AG04449 (cell line): ENCODE measurements around the gene CLDN22.

Source experiments
- CTCF ChIA-PET: fragments of 350-600 bp; formaldehyde crosslinking; extraction: SDS; loops from one replicate; lab custom pipeline; 2021; ENCODE audit warnings: antibody characterized with exemption; lab: Yijun Ruan, JAX
- POLR2A ChIA-PET: fragments of 400-600, 350-600 bp; formaldehyde crosslinking; extraction: SDS; loops from one replicate; lab custom pipeline; 2020; ENCODE audit warnings: antibody characterized with exemption, inconsistent platforms; lab: Yijun Ruan, JAX
- DNase-seq: peaks from one replicate; pipeline ENCODE4 v3.0.0-alpha.2; 2010; ENCODE audit warnings: low read depth, low spot score
- H3K4me3 ChIP-seq: 2 replicates; pipeline ENCODE4 v1.5.1; 2011; ENCODE audit warnings: low read depth, mild to moderate bottlenecking, control low read depth, low read length
- TF ChIP-seq, protein P1 (sequence below): IDR thresholded peaks from one replicate; pipeline ENCODE4 v1.5.1; 2011; ENCODE audit warnings: mild to moderate bottlenecking, moderate library complexity, low read length, control low read depth, inconsistent platforms; ENCODE audit not compliant: insufficient read depth; ENCODE audit errors: missing control alignments

Gene CLDN22

GRCh38 chr4:183321079-183321478, 1.0 kb upstream of the CLDN22 start:
- TF ChIP-seq, protein P1, sequence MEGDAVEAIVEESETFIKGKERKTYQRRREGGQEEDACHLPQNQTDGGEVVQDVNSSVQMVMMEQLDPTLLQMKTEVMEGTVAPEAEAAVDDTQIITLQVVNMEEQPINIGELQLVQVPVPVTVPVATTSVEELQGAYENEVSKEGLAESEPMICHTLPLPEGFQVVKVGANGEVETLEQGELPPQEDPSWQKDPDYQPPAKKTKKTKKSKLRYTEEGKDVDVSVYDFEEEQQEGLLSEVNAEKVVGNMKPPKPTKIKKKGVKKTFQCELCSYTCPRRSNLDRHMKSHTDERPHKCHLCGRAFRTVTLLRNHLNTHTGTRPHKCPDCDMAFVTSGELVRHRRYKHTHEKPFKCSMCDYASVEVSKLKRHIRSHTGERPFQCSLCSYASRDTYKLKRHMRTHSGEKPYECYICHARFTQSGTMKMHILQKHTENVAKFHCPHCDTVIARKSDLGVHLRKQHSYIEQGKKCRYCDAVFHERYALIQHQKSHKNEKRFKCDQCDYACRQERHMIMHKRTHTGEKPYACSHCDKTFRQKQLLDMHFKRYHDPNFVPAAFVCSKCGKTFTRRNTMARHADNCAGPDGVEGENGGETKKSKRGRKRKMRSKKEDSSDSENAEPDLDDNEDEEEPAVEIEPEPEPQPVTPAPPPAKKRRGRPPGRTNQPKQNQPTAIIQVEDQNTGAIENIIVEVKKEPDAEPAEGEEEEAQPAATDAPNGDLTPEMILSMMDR = no peak
- POLR2A ChIA-PET = no interaction called here
- no peak for DNase-seq
- CTCF ChIA-PET = no interaction called here
- no peak overlapping the region for H3K4me3 ChIP-seq

DNA sequence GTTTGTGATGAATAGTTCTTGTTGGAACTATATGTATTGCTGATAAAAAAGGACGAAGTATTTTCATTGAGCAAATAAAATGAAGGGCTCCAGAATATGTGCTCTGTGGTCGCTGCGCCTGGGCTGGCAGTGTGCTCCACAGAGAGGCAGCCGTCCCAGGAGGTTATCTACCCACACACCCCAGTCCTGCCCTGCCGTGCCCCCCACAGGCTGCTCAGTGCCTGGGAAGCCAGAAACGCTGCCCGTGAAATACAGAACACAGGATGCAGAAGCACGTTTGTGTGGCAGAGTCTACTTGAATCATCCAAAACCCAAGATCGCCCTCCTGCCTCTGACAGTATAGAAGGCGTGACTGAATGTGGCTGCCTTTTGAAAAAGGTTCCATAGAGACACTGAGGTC, 1.4 kb downstream of the CLDN22 start:
- no peak for DNase-seq
- CTCF ChIA-PET = interaction anchor here (1.7 kb wide), 1 partner anchor 56 kb away, joined by 5 read pairs; no protein-coding TSS in a partner anchor
- no peak overlapping the region for H3K4me3 ChIP-seq
- POLR2A ChIA-PET = no interaction called here
- TF ChIP-seq, protein P1 = no peak

GRCh38 chr4:183314806-183315205, 5.3 kb downstream of the CLDN22 start:
- ChIA-PET CTCF (no interaction called here), POLR2A (no interaction called here)
- DNase-seq = no peak
- TF ChIP-seq, protein P1 = no peak
- H3K4me3 ChIP-seq = no peak overlapping the region

- CTCF ChIA-PET = interaction anchor here (1.4 kb wide), 1 partner anchor 85 kb away, joined by 4 read pairs; no protein-coding TSS in a partner anchor
- POLR2A ChIA-PET = no interaction called here
- H3K4me3 ChIP-seq = no peak overlapping the region
- no peak for DNase-seq
- TF ChIP-seq, protein P1 = no peak
Observed at GRCh38 chr4:183314336-183314735, 5.7 kb downstream of the CLDN22 start.

DNA sequence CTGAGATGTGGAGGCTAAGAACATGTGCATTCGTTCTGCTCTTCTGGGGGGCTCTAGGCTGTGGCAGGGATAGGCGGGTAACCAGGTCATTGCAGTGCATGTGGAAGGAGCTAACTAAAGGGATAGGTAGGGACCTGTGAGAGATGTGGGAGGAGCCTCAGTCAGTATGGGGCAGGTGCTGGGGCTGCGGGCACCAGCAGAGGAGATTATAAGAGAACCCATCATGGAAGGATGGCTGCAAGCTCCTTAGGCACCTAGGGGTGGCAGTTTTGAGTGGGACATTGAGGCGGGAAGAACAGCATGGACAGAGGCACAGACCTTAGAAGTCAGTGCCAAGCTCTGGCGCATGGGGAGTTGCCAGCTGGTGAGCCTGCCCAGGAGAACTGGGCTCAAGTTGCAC, 7.2 kb downstream of the CLDN22 start:
- no peak overlapping the region for H3K4me3 ChIP-seq
- ChIA-PET POLR2A (no interaction called here), CTCF (interaction anchor here (1.1 to 1.4 kb wide), 2 partner anchors 9 to 86 kb away, joined by 3 to 4 read pairs; no protein-coding TSS in a partner anchor)
- TF ChIP-seq, protein P1 = no peak
- no peak for DNase-seq

DNA sequence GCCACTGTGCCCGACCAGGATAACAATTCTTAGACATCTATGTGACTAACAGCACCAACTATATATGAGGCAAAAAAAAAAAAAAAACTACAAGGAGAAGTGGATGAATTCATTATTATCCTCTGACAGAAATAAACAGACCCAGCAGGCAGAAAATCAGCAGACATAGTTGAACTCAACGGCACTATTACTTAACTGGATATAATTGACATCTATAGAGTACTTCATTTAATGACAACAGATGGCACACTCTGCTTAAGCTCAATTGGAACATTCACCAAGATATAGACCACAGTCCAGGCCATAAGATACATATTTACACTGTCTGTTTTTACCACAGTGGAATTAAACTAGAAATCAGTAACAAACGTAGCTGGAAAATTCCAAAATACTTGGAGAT, 13.3 kb downstream of the CLDN22 start:
- POLR2A ChIA-PET = no interaction called here
- CTCF ChIA-PET = interaction anchor here (0.8 kb wide), 1 partner anchor 45 kb away, joined by 4 read pairs; no protein-coding TSS in a partner anchor
- TF ChIP-seq, protein P1 = no peak
- DNase-seq = no peak
- no peak overlapping the region for H3K4me3 ChIP-seq
